Bronchial epithelial cell (primary cell): ENCODE measurements around the gene OPA1. TPM values are rescaled to one million over a fixed set of nuclear protein-coding genes. Genes with fewer than 3 reads are reported as not detected.

Experiments used
- DNase-seq: peaks from one replicate; pipeline ENCODE4 v3.0.0-alpha.2; 2010; ENCODE audit warnings: low read depth
- FAIRE-seq: peaks from 2 replicates; lab custom pipeline; 2011; peaks lifted over from hg19 to GRCh38; lab: Jason Lieb, UNC
- H3K27me3 ChIP-seq: 2 replicates; pipeline ENCODE4 v1.5.1; 2011; ENCODE audit warnings: low read length; ENCODE audit not compliant: control insufficient read depth, insufficient read depth
- H3K36me3 ChIP-seq: 2 replicates; pipeline ENCODE4 v1.5.1; 2011; ENCODE audit warnings: low read length; ENCODE audit not compliant: control insufficient read depth, insufficient read depth
- H3K4me3 ChIP-seq: 2 replicates; pipeline ENCODE4 v1.5.1; 2011; ENCODE audit warnings: mild to moderate bottlenecking, low read depth, low read length, control low read depth
- CTCF ChIP-seq: IDR thresholded peaks from 2 replicates; pipeline ENCODE4 v1.5.1; 2011; ENCODE audit warnings: mild to moderate bottlenecking, moderate library complexity, low read length, control low read depth, inconsistent platforms; ENCODE audit not compliant: insufficient read depth, severe bottlenecking
- total RNA-seq: library from RNA; depleted of rRNA; stranded (reverse); fragments of >200 nt; gene quantifications from 2 replicates; pipeline ENCODE4 v1.2.1, GENCODE V29; 2014

The OPA1 gene
- total RNA-seq, 1 donor from 2014 or later, result 79.8 TPM

- peaks cover 3% of the 10 kb centered on the region for H3K36me3 ChIP-seq
- no peak for TF ChIP-seq CTCF
- DNase-seq, result no peak
- no peak overlapping the region for H3K4me3 ChIP-seq
- FAIRE-seq, result no peak
- H3K27me3 ChIP-seq, result no peaks in the 10 kb centered on the region
Observed at GRCh38 chr3:193655831-193656433, 62.9 kb downstream of the OPA1 start.

- H3K27me3 ChIP-seq, result no peaks in the 10 kb centered on the region
- FAIRE-seq (no peak), DNase-seq (no peak)
- H3K4me3 ChIP-seq, result no peak overlapping the region
- H3K36me3 ChIP-seq, result peaks cover 3% of the 10 kb centered on the region
- no peak for TF ChIP-seq CTCF
Observed at GRCh38 chr3:193656445-193656844, 63.4 kb downstream of the OPA1 start.

GRCh38 chr3:193656878-193657282 is 63.9 kb downstream of the OPA1 start:
- TF ChIP-seq CTCF, result no peak
- Histone ChIP-seq H3K27me3 (no peaks in the 10 kb centered on the region), H3K4me3 (no peak overlapping the region), H3K36me3 (peaks cover 3% of the 10 kb centered on the region)
- DNase-seq (no peak), FAIRE-seq (no peak)

- DNase-seq (no peak), FAIRE-seq (no peak)
- H3K36me3 ChIP-seq, result peaks cover 3% of the 10 kb centered on the region
- TF ChIP-seq CTCF, result no peak
- H3K4me3 ChIP-seq, result no peak overlapping the region
- no peaks in the 10 kb centered on the region for H3K27me3 ChIP-seq
Observed at GRCh38 chr3:193660171-193660570, 67.2 kb downstream of the OPA1 start.

- Histone ChIP-seq H3K27me3 (no peaks in the 10 kb centered on the region), H3K4me3 (no peak overlapping the region), H3K36me3 (peaks cover 3% of the 10 kb centered on the region)
- no peak for TF ChIP-seq CTCF
- FAIRE-seq, result no peak
- no peak for DNase-seq
Observed at GRCh38 chr3:193660698-193661411, 67.8 kb downstream of the OPA1 start.
